Measurements from ENCODE around the gene AACS. TPM values are rescaled to one million over a fixed set of nuclear protein-coding genes. Genes with fewer than 3 reads are reported as not detected.

AACS gene
- total and polyA plus RNA-seq, 9 donors = 7.5 to 37.8 (median 14.2) TPM

DNA sequence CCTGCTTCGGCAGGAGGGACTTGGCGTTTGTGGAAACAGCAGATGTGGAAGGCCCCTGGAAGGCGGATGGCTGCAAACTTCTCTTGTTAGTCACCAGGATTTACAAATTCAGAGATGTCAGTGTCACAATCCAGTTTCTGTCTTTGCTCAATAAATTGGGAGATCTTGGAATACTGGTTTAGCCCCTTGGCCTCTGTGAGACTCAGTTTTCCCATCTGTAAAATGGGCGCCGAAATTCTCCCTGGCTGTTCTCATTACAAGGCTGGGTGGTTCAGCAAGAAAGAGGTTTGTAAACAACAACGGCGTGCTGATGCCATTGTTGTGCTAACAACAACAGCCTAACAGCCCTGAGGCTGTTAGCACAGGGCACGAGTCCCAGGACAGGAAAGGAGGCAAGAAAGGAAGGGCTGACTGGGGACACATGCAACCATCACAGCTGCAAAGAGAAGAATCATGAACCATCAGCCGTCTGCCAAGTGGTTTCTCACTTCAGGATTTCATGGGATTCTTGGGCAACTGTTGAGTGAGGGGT lies 127.5 kb downstream of the AACS start:
- Histone ChIP-seq H3K9me3 (no peaks in the 10 kb centered on the region), H3K4me1 (ENCODE audit: insufficient read depth) (no peaks in the 10 kb centered on the region), H3K36me3 (no peaks in the 10 kb centered on the region), H3K27me3 (no peaks in the 10 kb centered on the region), H3K4me3 (no peak overlapping the region), H3K27ac (no peak overlapping the region)
- intact Hi-C loops (cut with DNase I) = no loop called here
- no peak for TF ChIP-seq EP300 (IDR thresholded peaks at IDR 0.05)
- TF ChIP-seq, protein P1, sequence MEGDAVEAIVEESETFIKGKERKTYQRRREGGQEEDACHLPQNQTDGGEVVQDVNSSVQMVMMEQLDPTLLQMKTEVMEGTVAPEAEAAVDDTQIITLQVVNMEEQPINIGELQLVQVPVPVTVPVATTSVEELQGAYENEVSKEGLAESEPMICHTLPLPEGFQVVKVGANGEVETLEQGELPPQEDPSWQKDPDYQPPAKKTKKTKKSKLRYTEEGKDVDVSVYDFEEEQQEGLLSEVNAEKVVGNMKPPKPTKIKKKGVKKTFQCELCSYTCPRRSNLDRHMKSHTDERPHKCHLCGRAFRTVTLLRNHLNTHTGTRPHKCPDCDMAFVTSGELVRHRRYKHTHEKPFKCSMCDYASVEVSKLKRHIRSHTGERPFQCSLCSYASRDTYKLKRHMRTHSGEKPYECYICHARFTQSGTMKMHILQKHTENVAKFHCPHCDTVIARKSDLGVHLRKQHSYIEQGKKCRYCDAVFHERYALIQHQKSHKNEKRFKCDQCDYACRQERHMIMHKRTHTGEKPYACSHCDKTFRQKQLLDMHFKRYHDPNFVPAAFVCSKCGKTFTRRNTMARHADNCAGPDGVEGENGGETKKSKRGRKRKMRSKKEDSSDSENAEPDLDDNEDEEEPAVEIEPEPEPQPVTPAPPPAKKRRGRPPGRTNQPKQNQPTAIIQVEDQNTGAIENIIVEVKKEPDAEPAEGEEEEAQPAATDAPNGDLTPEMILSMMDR (IDR thresholded peaks at IDR 0.05) = no peak
- no peak for TF ChIP-seq POLR2A (IDR thresholded peaks at IDR 0.05)
- WGBS, 3 donors = 60 to 72% (median 69%) methylated on average over 9 of the region's 9 CpGs
- no peak for DNase-seq

Small RNA genes lying within 50 kb of the gene (small RNA-seq; reads per million reads assigned to genes)
- gene AC122688.1 = not detected

Other genes starting within 250 kb of the AACS start
- gene SCARB1, start 201.6 kb upstream of the AACS start, total RNA-seq = 100 to 1,000 TPM in 3 of 7 donors, 10 to 100 TPM in 4; 20.8 to 155 (median 81.7) TPM
- gene SCARB1, start 201.6 kb upstream of the AACS start, polyA plus RNA-seq = 1,000 to 10,000 TPM in 1 of 2 donors, 10 to 100 TPM in 1; 59.4 to 1,262 TPM
- 1,000 to 10,000 TPM in 2 of 7 donors, 100 to 1,000 TPM in 5; 775 to 1,271 (median 837) TPM for gene UBC, start 150.8 kb upstream of the AACS start, total RNA-seq
- 1,000 to 10,000 TPM in 1 of 2 donors, 100 to 1,000 TPM in 1; 808 to 1,330 TPM for gene UBC, start 150.8 kb upstream of the AACS start, polyA plus RNA-seq
- gene DHX37, start 76.3 kb upstream of the AACS start, total RNA-seq = 10 to 100 TPM in 5 of 7 donors, 1 to 10 TPM in 2; 6.0 to 29.3 (median 16.1) TPM
- 10 to 100 TPM in 1 of 2 donors, 1 to 10 TPM in 1; 3.0 to 10.8 TPM for gene DHX37, start 76.3 kb upstream of the AACS start, polyA plus RNA-seq
- gene BRI3BP, start 71.8 kb upstream of the AACS start, total RNA-seq = 1 to 10 TPM in 6 of 7 donors, under 1 TPM in 1; 0.95 to 5.6 (median 2.6) TPM
- gene BRI3BP, start 71.8 kb upstream of the AACS start, polyA plus RNA-seq = 1 to 10 TPM; 1.1 to 6.1 TPM
- gene TMEM132B, start 121.0 kb downstream of the AACS start, total RNA-seq = under 1 TPM; 0.23 to 1.00 (median 0.34) TPM
- gene TMEM132B, start 121.0 kb downstream of the AACS start, polyA plus RNA-seq = 1 to 10 TPM in 1 of 2 donors, under 1 TPM in 1; 0.11 to 1.2 TPM